HS-27A (cell line): ENCODE data around the gene SNCB.

ENCODE experiments used
- DNase-seq: peaks from one replicate; pipeline ENCODE4 v3.0.0-alpha.2; 2012; ENCODE audit warnings: low read depth, missing footprints

The SNCB gene

DNA sequence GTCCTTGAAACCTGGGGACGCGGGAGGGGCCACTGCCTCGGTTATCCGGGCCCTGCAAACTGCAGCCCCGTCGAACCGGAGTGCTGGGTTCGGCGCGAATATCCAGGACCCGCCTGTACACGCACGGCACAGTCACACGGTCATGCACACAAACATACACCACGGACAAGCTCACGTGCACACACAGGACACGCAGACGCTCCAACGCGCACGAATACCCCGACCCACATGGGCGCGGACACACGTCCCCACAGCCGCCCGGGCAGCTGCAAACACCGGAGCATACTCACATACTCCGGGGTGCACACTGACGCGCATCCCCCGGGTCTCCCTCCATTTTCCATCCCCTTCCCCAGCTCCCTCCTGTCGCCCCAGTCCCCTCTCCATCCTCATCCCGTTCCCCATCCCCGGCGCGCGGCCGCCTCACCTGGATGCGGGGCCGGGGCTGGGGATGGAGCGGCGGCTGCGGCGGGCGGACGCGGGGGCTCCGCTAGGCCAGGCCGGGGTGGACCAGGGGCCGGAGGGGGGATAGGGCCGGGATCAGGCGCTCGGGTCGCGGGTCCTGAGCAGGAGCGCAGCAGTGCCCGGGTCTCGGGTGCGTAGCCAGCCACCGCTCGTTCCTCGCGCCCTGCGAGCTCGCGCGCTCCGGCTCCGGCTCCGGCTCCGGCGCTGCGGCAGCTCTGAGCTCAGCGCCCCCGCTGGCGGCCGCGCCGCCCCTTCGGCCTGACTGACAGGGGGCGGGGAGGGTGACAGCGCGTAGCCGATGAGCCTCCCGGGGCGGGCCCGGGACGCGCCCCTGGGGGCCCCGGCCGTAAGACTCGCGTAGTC, at the start of gene SNCB, which contains the start of gene EIF4E1B:
SNCB (minus strand) TSS at position 682 of the 828 bp plus-strand sequence. CDS start 880 bp downstream, outside the sequence.
EIF4E1B (plus strand) TSS at position 823 of the 828 bp plus-strand sequence. CDS start 12,113 bp downstream, outside the sequence.
- no peak for DNase-seq

DNA sequence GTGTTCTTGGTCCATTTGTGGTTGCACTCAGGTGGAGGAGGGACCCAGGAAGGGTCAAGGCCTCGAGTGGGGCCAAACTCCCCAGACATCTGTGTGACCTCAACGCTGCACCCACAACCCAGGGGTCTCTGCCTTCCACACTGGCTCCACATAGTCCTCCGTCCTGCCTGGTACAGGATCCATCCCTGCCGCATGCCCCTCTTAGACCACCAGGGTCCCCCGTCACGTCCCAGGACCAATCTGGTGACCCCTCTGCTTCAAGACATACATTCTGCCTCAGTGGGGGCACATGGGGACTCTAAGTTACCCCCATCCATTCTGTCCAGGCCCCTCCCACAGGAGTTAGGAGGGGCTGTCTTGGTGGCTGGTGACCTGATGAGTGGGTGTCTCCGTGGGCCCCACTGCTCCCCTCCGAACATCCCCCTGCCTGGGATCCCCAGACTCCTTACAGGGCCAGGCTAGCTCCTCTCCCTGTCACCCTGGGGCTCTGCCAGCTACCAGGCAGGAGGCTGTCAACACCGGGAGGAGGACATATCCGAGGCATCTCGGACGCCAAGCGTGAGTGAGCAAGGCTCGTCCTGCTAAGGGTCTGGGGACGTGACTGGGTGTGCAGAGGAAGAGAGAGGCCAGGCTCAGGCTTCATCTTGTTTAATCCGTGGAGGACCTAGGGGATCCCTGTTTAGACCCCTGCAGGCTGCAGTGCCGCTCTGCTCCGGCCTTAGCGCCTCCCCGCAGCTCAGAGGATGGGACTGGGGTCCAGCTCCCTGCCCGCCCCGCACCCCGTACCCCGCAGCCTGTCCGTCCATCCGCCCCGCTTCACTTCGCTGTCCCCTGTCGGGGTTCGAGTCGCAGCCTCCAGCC, 49.3 kb upstream of the SNCB start:
- no peak for DNase-seq

DNA sequence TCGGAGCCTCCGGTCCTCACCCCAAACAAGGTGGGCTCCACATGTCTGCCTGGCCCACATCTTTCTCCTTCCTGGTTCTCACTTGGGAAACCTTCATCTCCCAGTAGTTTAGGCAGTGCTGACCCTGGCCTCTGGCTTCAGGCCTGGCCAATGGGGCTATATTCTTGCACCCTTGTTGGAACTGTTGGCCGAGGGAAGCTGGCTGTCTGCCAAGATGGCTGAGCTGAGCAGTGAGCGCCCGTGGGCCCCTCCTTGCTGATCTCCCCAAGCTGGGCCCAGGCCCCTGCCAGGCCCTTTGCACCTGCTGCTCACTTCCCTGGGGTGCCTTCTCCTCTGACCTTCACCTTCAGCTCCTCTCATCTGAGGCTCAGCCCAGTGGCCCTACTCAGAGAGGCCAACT, 48.2 kb upstream of the SNCB start:
- no peak for DNase-seq

DNA sequence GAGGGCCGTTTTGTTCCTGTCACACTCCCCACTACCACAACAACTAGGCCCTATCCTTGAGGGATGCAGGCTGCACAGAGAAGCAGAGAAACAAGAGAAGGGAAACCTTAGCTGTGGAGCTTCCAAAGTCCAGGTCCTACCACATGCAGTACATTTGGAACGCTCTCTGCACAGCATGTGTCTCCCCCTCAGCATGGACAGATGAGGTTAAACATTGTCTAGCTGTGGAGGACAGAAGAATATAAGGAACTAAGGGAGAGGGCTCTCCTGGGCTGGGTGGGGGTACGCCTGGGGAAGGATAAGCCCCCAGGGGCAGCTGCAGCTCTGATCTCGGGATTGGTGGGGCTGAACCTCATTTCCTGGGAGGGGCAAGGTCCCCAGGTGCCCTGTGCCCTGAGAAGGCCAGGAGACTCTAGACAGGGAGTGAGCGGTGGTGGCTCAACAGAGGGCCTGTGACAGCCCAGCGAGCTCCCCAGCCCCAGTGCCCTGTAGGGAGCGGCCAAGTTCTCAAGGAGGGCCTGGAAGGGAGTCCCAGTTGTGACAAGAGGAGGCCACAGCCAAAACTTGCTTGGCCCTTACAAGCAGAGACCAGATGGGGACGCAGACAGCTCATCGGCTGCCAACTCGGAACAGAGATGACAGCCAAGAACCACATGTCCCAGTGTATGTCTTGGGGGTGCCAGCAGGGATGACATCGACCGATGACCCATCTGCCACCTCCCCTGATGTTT, 47.0 kb upstream of the SNCB start:
- no peak for DNase-seq

DNA sequence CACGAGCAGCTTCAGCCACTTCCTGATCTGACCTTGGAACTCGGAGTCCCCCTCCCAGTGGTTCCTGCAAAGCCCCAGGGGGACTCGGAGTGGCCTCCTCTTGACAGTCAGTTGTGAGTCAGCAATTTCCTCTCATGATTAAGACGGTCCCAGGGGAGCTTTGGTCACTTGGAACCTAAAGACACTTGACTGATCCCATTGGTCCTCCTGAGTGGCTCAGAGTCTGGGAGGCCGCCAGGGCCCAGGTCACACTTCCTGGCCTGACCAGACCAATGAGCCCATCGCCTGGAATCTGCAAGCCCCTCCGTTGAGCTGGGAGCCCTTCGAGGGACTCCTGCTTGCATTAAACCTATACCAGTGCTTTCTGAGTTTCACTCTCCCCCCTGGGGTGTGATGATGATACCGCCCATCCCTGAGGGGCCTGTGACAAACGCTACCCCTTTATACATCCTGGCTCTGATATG, 46.1 kb upstream of the SNCB start:
- no peak for DNase-seq

DNA sequence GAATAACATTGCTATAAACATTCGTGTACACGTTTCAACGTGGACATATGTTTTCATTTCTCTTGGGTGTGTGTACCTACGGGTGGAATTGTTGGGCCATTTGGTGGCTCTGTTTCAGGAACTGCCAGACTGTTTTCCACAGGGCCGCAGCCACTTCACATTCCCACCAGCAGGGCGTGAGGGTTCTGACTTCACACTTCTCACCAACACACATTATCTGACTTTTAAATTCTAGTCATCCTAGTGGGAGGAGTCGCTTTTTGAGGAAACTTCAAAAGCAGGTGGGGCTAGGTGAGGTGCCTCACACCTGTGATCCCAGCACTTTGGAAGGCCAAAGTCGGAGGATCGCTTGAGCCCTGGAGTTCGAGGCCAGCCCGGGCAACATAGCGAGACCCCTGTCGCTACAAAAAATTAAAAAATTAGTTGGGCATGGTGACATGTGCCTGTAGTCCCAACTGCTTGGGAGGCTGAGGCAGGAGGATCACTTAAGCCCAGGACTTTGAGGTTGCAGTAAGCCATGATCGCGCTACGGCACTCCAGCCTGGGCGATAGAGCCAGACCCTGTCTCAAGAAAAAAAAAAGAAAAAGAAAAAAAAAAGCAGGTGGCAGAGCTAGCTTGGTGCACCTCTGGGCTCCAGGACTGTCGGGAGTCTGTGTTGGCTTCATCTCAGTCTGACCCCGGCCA, 45.5 kb upstream of the SNCB start:
- no peak for DNase-seq

DNA sequence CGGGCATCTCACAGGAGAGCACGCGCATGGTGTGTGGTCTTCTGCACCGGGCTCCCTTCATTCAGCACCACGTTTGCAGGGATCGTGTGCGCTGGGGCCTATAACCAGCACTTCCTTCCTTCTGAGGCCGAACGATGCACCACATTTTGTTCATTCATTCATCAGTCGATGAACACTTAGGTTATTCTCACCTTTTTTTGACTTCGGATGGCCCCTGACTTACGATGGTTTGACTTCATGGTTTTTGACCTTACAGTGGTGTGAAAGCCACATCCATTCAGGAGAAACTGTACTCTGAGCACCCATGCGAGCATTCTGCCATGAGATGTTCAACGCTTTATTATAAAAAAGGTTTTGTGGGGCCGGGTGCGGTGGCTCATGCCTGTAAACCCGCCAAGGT, 44.5 kb upstream of the SNCB start:
- DNase-seq: no peak

DNA sequence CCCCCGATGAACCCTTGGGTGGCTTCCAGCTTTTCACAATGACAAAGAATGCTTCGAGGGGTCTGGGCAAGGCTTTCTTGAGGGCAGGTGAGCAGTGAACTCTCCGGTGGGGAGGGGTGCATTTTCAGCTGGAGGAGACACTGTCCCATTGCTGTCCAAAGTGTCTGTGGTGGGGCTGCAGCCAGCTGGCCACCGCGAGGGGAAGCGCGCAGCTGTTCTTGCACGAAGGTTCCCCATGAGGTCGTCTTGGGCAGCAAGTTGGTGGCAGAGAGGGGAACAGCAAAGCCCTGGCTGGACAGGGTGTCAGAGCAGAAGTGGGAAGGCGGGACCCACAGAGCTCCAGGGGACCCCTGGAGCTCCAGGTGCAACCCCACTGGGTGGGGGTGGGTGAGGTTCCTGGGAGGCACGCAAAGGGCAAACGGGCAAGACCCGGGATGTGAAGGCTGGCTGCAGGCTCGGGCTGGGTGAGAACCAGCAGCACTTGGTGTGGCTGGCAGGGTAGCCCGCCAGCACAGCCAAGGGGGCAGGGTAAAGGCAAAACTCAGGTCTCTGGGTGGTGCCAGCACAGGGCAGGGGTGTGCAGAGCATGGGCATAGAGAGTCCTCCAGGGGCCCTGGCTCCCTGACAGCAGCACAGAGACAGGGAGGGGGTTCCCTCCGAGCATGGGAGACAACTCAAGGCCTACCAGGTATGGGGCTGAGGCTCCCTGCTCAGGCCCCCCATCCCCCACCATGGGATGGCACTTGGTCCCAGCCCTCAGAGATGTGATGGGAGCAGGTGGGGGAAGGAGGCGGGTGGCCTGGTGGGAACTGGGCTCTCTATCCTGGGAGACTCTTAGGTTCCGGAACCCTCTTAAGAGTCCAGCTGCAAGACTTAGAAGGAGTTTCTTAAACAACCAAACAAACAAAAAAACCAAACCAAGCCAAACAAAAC, 43.6 kb upstream of the SNCB start:
- no peak for DNase-seq

DNA sequence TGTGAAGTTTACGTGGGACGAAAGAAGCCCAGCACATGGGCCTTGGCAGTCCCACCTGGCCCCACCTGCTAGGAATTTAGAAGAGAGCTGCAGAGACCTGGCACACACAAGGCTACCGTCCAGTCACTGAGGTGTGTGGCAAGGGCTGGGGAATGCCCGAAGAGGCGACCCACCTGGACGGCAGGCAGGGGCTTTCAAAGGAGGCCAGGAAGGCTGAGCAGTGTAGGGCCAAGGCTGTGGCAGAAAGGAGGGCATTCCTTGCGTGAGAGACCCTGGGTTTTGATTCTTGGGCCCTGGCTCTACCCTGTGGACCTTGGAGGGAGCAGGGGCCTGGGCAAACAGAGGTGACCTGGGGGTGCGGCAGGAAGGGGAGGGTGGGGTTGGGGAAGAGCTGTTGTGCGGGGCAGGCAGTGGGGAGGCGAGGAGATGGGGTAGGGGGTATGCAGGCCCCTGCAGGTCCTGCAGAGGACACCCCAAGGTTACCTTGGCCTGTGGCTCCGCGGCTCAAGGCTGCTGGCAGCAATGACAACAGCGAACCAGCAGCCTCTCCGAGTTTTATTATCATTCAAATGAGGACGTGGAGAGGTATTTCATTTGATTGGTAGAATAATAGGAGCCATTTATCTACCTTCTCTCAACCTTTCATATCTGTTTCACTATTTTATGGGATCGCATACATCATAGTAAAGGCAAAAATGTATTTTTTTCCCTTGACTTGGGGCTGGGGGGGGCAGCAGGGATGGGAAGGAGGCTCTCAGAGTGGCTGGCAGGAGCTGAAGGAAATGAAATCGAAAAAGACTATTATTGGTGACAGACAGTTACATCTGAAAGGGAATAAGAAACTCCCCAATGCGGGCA, 41.8 kb upstream of the SNCB start:
- no peak for DNase-seq

DNA sequence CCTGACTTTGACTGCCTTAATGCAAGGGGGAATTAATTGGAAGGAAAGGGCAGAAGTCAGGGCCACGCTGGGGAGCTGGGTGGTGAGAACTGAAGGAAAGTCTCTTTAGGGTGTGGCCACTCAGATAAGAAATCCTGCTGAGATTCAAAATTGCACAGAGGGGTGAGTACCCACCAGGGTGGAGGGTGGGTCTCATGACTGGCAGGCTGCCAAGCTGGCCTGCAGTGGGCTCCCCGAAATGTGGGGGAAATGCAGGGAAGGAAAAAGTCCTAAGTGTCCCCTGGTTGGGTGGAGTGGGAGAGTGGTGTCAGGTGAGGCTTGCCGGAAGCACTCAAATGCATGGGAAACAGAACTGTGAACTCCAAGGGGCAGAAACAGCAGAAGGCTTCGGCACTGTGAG, 41.1 kb upstream of the SNCB start:
- no peak for DNase-seq

DNA sequence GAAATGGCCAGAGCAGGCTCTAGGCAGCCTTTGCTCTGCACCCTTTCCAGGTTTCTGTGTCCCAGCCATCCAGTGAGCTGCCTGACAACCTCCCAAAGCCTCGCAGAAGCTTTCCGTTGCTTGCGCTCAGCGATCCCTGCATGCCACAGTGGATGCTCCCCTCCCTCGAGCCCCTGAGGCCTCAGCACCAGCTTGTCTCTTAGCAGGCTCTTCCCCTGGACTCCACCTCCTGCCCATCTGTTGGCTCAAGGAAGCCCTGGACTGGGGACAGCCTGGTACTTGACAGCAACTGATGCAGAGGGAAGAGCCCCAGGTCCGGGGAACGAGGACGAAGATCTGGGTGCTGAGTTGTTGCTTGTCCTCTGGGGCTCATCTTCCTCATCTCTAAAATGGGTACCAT, 40.1 kb upstream of the SNCB start:
- DNase-seq: no peak

DNA sequence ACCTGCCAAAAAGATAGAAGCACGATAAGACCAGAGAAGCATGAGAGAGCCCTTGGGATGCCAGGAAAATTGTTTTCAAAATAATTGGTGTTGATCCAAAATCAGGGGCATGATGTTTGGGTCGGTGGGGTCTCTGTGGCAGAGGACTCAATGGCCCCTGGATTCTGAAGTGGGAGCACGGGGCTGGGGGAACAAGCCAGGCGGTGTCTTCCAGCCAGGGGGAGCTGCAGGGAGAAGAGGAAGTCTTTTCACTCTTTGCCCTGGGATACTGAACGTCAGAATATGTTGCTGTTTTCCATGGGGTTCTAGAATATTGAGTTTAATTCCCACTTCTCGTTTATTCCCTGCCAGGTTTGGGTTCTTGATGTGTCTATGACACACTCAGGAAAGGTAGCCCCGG, 37.3 kb upstream of the SNCB start:
- DNase-seq: no peak

DNA sequence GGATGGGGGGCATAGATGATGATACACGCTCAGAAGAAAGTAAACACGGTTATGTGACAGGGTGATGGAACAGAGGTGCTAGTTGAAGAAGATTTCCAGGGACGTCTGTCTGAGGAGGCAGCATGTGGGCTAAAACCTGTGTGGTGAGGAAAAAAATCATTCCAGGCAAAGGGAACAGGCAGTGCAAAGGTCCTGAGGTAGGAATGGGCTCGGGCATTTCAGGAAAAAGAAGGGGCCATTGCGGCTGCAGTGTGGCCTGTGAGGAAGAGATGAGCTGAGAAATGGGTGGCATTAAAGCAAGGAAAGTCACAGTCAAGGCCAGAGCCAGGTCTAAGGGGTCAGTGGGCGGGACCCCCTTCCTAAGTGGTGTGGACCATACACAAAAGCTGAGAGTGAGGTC, 35.2 kb upstream of the SNCB start:
- DNase-seq: no peak

DNA sequence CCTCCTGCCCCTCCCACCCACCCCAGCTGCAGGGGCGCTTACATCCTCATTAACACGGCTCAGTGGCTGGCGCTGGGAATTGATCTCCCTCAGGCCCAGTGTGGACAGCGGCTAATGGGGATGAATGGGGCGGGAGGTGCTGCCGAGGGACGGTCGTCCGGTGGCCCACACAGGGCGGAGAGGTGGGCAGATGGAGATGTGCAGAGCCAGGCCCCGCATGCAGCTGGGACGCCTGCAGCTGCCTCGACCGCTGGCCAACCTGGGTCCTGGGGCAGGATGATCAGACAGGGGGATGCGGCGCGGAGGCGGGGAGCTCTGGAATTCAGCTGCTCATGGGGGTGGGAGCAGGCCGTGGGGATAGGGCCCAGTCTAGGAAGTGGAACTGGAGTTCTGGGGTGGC, 34.6 kb upstream of the SNCB start:
- no peak for DNase-seq

DNA sequence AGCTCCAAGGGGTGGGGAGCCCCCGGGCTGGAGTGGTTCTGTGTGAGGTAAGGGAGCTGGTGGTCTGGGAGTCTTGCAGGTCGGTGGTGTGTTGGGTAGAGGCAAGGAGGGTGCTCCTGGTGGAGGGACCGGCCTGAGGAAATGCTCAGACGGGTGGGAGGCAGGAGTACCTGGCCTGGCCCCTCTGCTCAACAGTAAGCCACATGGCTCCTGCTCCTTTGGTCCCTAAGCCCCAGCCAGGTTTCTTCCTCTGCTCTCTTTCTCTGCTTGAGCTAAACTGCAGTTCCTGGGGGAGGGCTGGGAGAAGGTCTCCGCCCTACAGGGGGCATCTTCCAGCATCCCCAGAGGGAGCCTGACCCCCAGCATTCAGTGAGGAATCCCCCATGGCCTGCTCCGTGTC, 34.1 kb upstream of the SNCB start:
- DNase-seq: no peak

DNA sequence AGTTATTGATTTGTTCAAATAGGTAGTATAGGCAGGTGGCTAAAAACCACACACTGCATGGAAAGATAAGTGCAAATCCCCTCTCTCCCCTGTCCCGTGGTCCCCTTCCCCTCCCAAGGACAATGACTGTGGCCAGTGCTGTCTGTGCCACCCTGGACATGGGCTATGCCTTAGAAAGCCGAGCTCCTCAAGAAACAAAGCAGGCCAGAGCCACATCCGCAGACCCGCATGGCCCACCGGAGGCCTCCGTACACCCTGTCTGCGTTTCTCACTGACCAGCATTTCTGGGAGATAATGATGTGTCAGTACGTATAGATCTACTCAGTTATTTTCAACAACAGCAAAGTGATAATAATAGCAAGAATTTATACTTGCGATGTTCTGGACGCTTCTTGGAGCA, 33.2 kb upstream of the SNCB start:
- DNase-seq: no peak

DNA sequence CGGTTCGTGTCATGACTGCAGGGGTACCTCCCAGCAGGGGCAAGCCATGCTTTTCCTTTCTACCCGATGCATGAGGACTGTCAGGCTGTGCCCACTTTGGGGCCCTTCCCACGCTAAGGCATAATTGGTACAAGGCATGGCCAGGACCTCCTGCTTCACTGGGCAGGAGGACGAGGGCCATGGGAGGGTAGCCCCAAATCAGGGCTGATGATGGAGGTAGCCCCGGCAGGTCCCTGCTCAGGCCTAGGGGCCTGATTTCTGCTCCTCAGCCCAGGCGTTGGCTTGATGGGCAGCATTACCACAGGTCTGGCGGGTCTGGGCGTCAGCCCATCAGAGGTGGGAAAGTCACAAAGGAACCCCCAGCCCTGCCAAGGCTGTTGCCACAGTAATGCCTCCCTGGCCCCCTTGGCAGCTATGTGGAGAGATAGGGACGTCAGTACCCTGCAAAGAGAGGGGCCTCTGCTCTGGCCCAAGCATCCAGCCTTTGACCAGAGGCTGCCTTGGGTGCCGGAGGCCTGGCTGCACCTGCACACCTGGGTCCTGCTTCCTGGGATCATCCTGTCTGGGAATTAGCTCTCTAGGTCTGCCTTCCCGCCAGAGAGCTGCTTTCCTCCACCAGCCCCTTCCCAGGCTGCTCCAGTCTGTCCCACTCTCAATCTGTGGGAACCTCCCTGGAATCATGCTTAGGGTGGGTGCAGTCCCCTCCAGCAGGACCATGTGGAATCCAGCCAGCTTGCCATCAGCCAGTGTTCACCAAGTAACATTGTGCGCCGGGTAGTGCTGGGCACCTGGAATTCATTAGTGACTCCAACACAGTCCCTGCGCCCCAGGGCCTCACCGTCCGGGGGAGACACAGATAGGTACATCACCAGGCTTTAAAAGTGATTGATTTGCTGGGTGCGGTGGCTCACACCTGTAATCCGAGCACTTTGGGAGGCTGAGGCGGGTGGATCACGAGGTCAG, 32.3 kb upstream of the SNCB start:
- DNase-seq: no peak

DNA sequence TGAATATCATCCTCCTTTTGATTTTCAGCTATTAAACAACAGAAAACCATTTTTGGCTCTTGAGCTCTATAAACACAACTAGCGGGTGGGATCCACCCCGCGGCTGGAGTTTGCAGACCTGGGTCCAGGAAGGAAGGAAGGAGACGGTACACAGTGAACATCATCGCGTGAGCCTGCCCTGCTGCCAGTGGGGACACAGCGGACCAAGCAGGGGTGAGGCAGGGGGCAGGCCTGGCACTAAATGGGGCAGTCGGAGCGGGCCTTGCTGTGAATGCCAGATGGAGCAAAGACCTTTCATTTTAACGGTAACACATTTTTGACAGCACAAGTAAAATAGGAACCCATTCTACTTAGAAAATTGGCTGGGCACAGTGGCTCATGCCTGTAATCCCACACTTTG, 31.3 kb upstream of the SNCB start:
- no peak for DNase-seq
